ENCODE data around the gene THBD.

Gene THBD

GRCh38 chr20:23007462-23007861, 42.0 kb downstream of the THBD start:
- no peak for DNase-seq

DNA sequence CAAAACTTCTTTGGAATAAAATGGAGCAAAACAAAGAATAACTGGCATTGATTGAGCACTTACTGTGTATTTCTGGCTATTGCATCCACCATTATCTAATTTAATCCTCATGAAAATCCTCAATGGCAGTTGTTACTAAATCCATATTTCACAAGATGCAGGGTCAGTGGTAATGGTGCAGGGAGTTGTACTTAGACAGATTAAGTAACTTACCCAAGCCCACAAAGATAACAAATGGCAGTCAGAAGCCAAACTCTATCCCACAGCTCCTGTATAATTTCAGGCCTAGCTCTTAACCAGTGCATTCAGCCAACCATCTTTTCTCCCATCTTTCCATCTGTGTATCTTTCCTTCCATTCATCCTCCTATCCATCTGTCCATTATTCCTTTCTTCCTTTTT, 43.7 kb downstream of the THBD start:
- no peak for DNase-seq

GRCh38 chr20:23003881-23004460, 45.5 kb downstream of the THBD start:
- DNase-seq = no peak

DNA sequence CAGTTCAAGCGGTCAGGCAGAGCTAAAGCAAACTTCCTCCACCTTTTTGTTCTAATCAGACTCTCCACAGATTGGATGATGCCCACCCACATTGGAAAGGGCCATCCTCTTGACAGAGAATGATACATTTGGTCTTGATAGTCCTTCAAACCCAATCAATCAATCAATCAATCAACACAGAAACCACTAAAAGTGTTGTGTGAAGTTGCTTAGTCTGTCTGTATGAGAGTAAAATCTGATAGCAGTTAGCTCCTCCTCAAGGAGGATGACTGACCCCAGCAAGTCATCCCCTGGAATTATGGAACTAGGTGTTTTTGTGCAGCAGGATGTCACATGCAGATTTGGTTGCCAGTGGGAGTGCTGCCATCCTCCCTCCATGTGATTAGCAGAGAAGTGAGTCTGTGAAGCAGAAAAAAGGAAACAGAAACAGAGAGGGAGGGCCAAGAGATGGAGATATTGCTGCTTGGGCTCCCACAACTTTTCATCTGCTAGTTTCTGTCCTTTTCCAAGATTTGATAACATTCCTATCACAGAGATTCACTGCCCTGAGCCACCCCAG, 46.3 kb downstream of the THBD start:
- no peak for DNase-seq

- no peak for DNase-seq
Measured at GRCh38 chr20:23002276-23002675, 47.2 kb downstream of the THBD start.

GRCh38 chr20:23000232-23000947, 49.1 kb downstream of the THBD start:
- DNase-seq = no peak

DNA sequence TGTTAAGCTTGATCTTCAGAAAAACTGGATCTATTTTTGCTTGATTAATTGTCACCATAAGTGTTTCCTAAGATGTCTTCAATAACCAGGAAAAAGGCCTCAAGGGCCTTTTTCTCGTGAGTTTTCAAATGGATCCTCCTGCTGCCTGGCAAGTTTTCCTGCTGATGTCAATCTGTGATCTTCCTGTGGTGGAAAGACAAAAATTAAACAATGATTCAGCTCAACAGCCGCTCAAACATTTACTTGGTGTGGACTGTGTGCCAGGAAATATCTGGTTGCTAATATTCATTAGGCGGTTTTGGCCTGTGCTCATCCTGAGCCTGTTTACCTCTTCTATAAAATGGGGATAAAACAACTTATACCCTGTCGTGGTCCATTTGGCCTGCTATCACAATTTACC, 49.7 kb downstream of the THBD start:
- no peak for DNase-seq

GRCh38 chr20:22998476-22998875, 51.0 kb downstream of the THBD start:
- no peak for DNase-seq

DNA sequence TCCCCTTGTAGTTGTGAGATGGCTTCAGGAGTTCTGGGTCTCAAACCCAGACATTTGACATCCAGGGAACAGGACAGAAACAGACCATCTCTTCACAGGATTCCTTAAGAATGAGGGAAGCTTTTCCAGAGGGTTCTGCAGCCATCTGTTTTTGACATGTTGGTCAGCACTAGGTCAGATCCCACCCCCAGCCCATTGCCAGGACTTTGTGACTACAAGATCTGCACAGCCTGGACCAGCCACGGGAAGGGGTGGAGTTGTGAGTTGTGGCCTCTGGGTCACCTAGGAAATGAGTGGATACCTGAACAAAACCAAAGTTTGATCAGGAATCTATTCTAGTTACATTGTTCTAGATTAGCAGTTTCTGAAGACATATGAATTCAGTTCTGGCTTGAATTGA, 53.5 kb downstream of the THBD start:
- no peak for DNase-seq

All from stimulated activated CD4-positive, alpha-beta T cell treated with anti-CD3 and anti-CD28 coated beads, Interleukin-1b, Interleukin-23, amount 100 ng/mL, for 48 hours (primary cell).